GM19467 (cell line): ENCODE results near the gene FAM43A.

Source experiments
- ATAC-seq: cut with Tn5 transposase; IDR thresholded peaks from one replicate; pipeline ENCODE4 v1.9.1; 2021; ENCODE audit warnings: mild to moderate bottlenecking, moderate library complexity; ENCODE audit not compliant: unreplicated experiment

FAM43A gene

DNA sequence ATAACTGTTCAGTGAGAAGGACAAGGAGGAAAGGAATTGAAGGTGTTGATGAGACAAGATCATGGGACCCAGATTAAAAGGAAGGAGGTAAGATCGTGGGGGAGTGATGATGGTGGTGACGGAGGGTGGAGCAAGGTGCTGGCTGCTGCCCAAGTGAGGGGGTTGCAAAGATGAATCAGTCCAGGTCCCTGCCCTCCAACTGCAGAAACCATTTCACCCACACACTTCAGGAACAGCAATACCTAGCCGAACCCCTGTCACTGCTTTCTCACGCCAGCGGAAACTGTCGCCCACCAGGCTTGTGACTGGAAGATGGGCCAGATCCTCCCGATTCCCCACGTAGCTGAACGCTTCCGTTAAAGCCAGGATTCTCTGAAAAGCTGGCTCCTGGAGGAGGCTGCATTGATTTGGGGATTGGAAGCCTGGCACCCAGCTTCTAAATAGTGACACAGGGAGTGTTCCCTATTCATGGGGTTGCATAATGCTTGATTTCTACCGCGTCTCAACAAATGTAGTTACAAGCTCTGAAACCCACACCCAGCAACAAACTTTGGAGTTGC, 10.5 kb upstream of the FAM43A start:
- ATAC-seq = no peak

DNA sequence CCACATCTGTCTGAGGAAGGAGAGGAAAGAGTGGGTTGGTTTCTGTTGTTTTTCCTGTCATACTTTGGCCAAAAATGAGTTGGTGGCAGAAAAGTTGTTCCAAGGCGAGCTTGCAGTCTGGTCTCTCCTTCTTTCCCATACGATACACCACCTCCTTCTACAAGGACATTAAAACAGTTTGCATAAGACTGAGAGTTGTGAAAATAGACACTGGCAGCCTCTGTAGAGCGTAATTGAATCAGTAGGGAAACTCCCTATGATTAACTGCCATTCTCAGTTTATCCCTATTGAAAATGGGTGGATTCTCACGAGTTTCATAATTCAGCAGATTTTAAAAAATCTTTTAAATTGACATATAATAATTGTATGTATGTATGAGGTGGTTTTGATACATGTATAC, 10.0 kb upstream of the FAM43A start:
- ATAC-seq = no peak

DNA sequence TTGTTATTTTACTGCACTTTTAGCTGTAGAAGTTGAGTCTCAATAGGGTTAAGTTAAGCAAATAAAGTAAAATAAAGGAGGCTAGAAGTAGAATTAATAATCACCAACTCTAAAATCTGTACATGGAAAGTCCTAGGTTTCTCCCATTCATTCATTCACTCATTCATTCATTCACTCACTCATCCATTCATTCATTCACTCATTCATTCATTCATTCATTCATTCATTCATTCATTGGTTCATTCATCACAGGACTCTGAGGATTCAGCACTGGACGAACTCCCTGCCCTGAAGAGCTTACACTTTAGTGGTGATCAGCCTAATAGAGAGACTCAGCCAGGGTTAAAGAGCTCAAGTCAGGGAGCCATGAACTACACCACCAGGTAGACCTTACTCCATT, 9.2 kb upstream of the FAM43A start:
- no peak for ATAC-seq

DNA sequence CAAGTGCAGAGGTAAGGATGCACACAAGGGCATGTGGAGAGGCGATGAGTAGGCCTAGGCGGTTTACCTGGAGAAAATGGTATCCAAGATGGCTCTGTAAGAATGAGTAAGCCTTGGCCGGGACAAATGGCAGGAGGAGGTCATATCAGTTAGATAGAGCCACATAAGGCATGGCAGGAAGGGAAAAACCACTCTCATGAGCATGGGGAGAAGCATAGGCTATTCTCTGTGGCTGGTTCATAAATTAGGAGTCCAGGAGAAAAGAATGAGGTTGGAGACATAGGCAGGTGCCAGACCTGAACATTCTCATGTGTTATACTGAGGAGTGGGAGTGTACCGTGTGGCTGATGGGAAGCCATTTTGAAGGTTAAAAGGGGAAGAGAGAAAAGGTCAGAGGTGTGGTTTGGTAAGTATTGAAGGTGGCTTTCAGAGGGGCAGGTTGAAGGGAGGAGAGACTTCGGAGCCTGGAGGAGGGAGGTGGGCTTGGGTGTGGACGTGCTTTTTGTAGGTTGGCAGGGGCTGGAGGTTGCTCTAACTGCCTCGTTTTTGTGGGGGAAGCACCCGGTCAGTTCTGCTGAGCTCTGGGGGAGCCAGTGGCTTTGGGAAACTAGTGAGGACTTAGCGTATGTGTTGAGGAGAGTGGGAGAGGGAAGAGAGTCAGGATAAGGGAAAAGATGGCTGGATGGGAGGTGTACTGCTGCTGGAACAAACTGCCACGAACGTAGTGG, 4.6 kb upstream of the FAM43A start:
- no peak for ATAC-seq

DNA sequence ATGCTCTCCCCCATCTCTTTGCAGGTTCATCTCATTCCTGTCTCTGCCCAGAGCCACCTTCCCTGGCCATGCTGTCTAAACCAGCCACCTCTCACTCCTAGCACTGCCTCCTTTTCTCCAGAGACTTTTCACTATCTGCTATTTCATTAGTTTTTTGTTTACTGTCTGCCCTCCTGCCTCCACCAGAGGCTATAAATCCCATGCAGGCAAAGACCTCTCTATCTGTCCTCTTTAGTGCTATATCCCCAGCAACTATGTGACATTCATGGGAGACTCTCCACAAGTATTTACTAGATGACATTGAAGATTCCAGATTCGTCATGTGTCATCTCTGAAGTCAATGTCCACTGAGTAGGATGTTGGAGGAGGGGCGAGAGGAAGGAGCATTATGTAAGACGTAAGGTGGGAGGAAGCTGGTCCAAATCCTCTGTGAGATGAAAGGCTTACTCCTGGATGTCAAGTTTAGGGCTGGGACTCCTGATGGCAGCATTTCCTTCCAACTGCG, 3.4 kb upstream of the FAM43A start:
- no peak for ATAC-seq

DNA sequence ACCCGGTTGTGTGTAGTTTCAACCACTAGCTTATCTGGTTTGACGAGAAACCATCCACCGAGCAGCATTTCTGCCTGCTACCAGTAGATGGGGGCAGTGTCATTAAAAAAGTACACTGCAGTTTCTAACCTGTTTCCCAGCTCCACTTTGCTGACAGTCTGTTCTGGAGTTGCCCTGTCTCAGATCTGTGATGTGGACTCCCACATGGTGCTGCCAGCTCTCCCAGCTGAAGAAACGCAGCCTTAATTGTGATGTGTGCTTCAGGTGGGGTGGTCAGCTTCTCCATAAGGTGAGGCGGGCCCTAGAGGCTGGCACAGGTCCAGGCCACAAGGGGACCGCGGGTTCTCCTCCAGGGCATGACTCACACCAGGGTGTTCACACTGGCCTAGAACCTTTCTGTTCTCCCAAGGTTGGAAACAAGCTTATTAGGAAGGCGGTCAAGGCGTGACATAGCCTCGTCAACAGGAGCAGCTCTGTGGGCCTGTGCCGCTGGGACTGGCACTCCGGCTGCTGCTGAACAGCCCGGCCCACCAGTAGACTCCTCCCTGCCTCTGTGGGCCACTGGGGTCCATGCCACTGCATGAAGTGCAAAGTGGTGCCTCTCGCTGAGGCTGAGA, 2.9 kb upstream of the FAM43A start:
- peak; percentile 45 for ATAC-seq

DNA sequence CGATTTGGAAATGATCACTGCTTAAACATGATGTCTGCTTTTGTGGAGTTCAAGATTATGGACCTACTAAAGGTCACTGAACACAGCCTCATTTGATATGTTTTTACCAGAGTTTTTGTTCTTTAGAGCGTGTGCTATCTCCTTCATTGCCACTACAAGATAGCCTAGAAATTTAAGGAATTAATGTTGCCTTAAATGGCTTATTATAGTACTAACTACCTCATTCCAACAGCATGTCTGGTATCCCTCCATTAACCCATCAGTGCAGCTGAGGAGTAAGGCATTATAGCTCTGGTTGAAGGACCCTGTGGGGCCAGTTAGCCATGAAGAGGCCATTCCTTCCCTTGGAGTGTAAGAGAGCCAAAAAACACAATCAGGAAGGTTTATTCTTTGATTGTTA, 2.3 kb upstream of the FAM43A start:
- ATAC-seq = no peak

DNA sequence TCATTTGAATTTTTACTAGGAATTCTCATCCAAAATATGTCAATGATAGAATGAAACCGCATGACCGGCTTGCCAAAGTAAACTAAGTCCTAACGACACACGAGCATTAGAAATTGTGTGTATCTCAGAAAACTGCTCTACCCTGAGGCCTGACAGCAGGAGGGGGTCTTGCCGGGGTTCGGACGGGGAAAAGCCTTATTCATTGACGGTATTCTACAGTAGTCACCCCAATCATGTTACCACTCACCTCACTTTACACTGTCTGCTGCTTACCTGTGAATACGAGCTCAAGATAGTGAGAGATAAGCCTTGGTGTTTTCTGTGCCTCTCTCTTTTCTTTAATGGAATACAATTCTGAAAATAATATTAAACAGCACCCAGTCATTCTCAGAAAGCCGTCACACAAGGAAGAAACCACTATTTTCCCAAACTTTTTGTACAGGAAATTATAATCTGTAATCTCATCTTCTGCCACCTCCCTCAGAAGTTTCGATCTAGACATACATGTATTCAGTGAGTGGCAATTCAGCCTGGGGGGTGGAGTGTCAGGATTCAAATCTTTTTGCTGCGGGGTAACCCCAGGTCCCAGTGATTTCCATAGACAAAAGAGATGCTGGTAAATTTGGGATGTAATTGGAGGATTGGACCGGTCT, 492 bp upstream of the FAM43A start:
- ATAC-seq = no peak

DNA sequence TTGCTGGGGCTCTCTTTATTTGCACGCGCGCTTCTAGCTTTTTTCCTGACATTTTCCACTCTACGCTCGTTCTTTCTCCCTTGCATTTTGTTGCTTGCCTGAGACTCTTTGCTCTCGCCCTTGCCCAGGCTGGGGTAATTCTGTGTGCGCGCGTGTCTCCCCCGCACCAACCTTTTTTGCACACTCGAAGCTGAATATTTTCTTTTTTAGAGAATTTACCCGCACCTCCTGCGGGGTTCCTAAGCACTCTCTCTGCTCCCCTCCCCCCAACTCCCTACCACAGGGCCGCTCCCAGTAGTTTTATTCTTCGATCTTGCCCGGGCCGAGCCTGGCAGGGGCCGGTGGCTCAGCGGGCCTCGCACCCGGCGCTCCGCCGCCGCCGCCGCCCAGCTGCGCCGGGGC, 732 bp downstream of the FAM43A start:
- ATAC-seq = no peak

DNA sequence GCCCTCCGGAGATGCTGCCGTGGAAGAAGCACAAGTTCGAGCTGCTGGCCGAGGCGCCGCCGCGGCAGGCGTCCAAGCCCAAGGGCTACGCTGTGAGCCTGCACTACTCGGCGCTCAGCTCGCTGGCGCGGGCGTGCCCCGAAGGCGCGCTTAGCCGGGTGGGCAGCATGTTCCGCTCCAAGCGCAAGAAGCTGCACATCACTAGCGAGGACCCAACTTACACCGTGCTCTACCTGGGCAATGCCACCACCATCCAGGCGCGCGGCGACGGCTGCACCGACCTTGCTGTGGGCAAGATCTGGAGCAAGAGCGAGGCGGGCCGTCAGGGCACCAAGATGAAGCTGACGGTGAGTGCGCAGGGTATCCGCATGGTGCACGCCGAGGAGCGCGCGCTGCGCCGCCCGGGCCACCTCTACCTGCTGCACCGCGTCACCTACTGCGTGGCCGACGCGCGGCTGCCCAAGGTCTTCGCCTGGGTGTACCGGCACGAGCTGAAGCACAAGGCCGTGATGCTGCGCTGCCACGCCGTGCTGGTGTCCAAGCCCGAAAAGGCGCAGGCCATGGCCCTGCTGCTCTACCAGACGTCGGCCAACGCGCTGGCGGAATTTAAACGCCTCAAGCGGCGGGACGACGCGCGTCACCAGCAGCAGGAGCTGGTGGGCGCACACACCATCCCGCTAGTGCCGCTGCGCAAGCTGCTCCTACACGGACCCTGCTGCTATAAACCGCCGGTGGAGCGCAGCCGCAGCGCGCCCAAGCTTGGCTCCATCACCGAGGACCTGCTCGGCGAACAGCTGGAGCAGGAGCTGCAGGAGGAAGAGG, 1.3 kb downstream of the FAM43A start:
- ATAC-seq = no peak

DNA sequence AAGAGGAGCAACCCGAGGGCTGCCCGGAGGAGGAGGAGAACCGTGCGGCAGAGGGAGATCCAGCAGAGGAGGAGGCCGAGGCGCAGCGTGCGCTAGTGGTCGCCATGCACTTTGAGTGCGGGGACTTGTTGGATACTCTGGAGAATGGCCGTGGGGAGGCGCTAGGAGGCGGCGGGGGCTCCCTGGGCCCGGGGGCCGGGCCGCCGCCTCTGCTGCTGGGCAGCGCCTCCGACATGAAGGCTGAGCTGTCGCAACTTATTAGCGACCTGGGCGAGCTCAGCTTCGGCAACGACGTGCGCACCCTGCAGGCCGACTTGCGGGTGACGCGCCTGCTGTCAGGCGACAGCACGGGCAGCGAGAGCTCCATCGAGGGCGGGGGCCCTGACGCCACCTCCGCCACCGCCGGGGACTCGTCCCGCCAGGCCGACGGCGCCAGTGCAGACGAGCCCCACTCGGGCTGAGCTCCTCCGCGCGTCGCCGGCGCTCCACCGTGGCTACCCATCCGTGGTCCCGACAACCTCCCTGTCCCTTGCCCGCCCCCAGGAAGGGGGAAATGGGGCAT, 2.0 kb downstream of the FAM43A start:
- ATAC-seq = no peak

DNA sequence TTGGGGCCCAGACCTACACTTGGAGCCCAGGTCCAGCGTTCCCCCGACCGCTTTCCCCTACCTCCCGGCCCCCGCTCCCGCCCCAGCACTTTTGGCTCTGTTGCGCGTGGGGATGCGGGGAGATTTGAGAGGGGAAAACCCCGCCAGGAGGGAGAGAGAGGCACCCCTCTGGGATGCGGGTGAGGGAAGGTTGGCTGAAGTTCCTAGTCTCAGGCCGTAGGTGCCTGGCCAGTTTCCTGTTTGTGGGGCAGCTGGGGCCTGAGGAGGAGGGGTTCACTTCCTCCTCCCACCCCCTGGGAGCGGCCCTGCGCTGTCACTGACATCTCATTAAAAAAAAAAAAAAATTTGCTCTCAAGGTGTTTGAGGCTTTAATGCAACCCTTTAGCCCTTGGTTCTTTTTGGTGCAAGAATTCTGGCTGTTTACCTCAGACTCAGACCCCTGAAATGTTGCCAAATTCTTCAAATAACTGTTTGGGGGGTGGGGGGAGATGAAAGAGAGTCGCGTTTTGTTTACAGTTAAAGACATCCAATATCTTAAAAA, 2.6 kb downstream of the FAM43A start:
- no peak for ATAC-seq

DNA sequence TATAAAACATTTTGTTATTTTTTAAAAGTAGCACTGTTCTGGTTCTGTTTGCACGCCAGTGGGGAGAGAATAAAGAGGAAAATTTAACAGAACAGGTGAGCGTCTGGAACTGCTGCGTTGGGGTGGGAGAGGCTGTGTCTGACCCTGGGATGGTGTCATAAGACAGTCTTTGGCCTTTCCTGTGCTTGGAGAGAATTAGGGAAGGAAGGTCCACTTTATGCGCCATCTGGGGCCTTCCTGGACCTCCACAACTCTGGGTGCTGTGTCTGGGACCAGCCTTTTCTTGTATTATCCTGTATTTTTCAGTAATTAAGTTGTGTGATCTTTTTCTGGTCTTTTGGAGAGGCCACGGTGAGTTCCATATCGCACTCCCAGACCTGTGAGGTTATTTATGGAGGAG, 3.3 kb downstream of the FAM43A start:
- ATAC-seq = no peak

DNA sequence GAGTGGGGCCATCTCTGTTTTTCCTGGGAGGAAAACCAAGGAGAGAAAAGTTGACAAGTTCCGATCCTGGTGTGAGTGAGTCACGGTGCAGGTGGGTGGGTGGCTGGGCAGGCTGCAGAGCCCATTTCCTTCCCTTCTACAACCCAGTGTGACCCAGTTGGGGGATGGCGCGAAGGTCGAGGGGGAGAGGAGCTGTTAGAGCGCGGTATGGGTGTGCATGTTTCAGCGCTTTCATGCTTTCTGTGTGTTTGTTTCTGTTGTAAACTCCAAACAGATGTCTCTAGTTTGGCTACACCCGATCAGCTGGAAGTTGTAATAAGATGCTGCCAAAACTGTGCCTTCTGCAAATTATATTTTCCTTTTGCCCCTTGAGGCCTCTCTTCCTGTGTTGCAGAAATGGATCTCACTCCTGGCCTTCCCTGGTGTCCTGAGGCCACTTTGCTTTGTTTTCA, 3.8 kb downstream of the FAM43A start:
- no peak for ATAC-seq

DNA sequence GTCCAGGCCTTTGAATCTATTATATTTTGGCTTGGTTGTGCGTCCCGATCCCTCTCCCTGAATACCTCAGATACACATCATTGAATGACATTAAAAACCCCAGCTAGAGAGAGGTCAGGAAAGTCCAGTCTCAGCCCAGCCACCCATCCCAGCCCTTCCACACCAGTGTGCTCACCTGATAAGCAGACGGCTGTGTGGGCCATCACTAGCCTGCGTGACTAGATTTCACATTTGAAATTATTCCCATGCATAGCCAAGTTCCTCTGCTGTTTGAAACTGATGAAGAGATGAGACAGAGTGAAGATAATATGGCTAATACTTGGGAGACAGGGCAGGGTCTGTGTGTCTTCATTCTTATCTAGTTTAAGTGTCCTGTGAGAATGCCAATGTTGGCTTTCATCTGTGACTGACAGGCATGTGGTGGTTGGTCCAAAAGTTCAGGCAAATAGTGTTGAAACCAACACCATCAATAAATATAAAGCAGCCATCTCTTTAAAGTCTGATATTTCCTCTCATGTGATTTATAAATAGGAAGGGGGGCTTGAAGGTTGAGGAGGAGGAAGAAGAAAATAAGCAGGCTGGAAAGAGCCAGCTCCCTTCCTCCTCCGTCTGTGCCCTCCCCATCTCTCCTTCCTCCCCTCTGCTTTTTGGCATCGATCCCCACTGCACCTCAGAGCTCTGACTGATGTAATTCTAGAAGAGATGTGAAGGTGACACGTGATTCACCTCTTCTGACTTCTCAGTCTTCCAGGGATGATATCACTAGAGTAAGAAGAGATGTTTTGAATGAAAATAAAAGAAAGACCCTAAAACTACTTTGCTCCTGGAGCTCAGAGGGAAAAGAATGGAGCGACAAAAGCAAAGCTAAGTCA, 5.1 kb downstream of the FAM43A start:
- no peak for ATAC-seq

DNA sequence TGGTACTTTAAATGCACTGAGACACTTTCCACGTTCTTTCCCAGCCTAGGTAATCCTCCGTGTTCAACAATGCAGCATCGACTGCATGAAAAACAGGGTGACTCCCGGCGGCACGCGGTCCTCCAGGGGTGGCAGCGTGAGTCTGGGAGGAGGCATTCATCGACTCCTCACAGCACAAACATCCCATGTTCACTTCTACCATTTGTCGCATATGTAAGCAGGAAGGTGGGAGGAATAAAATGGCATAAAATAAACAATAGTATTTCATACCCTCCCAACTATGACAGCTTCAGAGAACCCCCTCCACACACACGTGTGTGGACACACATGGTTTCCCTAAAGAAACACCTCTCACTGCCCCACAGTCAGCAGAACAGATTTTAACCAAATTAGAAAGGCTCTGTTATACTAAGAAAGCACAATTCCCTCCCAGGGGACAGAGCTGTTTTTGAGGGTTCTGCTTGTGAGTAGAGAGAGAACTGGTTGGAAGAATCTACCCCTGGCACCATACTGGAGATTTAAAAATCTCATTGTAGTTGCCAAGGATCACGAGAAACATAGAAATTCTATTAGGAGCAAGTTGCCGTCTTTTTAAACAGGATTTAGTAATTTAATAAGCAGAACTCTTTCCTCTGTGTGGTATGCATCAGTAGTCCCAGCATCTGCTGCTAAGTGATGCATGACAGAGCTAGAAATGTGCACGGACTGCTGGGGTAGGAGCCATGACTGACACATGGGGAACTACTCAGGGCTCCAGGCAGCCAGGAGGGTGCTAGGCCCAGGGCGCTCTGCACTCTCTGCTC, 6.0 kb downstream of the FAM43A start:
- ATAC-seq = peak; percentile 64

DNA sequence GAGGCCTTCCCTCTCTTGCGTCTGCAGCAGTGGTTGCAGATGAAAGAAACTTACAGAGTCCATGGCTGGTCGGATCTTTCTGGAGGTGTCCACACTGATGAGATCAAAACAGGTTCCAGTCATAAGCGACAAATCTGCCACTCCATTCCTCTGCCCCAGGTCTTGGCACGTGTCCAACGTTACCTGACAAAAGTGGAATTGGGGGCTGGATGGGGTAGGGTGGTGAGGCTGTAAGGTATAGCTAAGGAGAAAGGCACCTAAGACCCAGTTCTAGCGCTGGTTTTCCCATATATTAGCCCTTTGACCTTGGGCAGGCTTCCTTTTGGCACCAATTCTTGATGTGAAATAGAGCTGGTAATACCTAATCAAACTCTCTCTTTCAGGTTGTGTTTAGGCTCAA, 11.0 kb downstream of the FAM43A start:
- no peak for ATAC-seq

DNA sequence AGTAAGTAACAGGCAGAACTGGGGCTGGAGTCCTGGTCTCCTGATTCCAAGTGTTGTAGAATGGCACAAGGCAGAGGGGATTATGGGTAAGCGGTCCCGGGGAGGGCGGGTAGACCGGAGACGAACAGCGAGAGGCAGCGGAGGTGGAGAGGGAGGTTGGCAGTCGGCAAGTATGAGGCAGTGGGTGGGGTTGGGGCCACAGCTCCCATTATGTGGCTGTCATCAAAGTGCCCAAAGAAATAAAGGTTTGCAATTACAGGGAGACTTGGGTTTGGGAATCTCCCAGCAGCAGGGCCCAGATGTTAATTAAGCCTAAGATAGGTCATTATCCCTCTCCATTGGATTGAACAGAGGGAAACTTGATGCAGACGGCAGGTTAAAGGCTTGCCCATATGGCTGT, 16.9 kb downstream of the FAM43A start:
- no peak for ATAC-seq

DNA sequence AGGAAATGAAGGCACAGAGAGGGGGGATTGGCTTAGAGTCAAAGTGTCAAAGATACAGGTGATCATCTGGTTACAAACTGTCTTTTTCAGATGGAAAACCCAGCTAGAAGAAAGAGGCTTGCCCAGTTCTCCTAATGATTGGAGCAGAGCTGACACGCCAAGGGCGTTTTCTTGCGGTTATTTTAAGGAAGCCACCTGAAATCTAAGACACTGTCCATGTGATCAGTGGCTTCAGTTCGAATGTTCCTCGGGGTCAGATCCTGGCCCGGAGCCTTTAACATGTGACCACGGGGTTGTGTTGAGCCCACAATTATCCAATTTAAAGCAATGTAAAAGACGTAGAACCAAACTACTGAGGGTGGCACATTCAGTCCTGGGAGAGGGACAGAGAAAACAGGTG, 19.5 kb downstream of the FAM43A start:
- ATAC-seq = no peak
